ENCODE results near the gene GABARAPL1. TPM values are rescaled to one million over a fixed set of nuclear protein-coding genes. Genes with fewer than 3 reads are reported as not detected.
"Not testable (repeated sequence)": the region's sequence is repeated elsewhere in the genome, so short reads cannot be mapped to it uniquely, and the experiment has no call there.

Gene GABARAPL1
- total RNA-seq, 4 donors from 2014 or later = 115 to 216 (median 148) TPM

DNA sequence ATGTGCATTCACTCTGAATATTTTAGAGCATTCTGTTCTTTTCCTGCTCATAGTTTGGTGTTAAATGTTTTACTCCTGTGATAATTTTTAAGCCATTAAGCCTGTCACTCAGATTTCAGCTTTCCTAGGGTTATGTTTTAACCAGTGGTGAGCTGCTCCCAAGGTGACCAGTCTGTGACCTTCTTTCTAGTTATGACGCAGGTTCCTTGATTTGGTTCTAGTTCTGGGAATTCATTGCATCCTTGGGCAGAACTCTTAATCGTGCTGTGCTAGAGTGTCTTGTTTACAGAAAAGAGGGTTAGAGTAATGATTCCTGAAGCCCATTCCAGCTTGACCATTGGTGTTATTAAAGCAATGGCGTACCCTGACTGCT, 2.2 kb downstream of the GABARAPL1 start:
- 75 to 80% methylated on average over 3 of the region's 3 CpGs for WGBS, 2 donors
- Histone ChIP-seq H3K27me3 (no peaks in the 10 kb centered on the region), H3K36me3 (peaks cover 17 to 19% of the 10 kb centered on the region in 2 donors), H3K9me3 (no peaks in the 10 kb centered on the region), H3K4me1 (peaks cover 13 to 14% of the 10 kb centered on the region in 2 donors), H3K4me3 (replicated peaks in 1 of 3) (peak overlapping the region in 1 of 3 donors; percentile 60), H3K27ac (peak overlapping the region in 2 of 3 donors; percentile 99 to 100)
- intact Hi-C loops (cut with DNase I) = no loop called here
- TF ChIP-seq POLR2A (IDR thresholded peaks at IDR 0.05) = no peak
- TF ChIP-seq, protein P1, sequence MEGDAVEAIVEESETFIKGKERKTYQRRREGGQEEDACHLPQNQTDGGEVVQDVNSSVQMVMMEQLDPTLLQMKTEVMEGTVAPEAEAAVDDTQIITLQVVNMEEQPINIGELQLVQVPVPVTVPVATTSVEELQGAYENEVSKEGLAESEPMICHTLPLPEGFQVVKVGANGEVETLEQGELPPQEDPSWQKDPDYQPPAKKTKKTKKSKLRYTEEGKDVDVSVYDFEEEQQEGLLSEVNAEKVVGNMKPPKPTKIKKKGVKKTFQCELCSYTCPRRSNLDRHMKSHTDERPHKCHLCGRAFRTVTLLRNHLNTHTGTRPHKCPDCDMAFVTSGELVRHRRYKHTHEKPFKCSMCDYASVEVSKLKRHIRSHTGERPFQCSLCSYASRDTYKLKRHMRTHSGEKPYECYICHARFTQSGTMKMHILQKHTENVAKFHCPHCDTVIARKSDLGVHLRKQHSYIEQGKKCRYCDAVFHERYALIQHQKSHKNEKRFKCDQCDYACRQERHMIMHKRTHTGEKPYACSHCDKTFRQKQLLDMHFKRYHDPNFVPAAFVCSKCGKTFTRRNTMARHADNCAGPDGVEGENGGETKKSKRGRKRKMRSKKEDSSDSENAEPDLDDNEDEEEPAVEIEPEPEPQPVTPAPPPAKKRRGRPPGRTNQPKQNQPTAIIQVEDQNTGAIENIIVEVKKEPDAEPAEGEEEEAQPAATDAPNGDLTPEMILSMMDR (IDR thresholded peaks at IDR 0.05) = no peak
- DNase-seq = no peak

DNA sequence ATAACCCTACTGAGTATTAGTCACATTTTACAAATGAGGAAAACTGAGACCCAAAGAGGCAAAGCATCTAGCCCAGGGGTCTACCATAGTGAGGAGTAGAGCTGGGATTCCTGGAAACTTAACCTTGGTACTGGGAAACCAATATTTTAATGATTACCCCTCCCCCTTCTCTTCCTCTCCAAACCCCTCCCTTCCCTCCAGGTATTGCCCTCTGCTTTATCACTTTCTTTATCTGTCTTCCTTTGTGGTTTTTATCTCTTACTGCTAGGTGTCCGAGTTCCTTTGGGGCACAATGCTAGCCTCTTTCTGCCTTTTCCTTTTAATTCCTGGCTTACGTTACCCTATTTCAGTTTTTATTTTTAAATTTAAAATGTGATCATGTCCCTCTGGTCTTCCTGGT, 2.8 kb downstream of the GABARAPL1 start:
- intact Hi-C loops (cut with DNase I) = no loop called here
- H3K9me3 ChIP-seq = no peaks in the 10 kb centered on the region
- no peaks in the 10 kb centered on the region for H3K27me3 ChIP-seq
- H3K36me3 ChIP-seq = peaks cover 22 to 25% of the 10 kb centered on the region in 2 donors
- H3K27ac ChIP-seq = peak overlapping the region in 2 of 3 donors; percentile 24 to 100
- WGBS, 2 donors = 78 to 81% methylated on average over 2 of the region's 2 CpGs
- H3K4me3 ChIP-seq (replicated peaks in 1 of 3) = peak overlapping the region in 1 of 3 donors; percentile 60
- no peak for TF ChIP-seq POLR2A (IDR thresholded peaks at IDR 0.05)
- TF ChIP-seq, protein P1 (IDR thresholded peaks at IDR 0.05) = no peak
- DNase-seq = no peak
- peaks cover 14 to 17% of the 10 kb centered on the region in 2 donors for H3K4me1 ChIP-seq

DNA sequence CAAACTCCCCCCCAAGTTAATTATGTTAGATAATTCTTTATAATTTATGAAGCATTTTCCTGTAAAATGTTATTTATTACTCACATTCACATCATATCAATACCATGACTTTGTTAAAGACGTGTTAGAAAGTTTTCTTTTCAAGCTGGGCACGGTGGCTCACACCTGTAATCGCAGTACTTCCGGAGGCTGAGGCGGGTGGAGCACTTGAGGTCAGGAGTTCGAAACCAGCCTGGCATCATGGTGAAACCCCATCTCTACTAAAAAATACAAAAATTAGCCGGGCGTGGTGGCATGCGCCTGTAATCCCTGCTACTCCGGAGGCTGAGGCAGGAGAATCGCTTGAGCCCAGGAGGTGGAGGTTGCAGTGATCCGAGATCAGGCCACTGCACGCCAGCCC, 3.3 kb downstream of the GABARAPL1 start:
- not testable (repeated sequence) for H3K27ac ChIP-seq

DNA sequence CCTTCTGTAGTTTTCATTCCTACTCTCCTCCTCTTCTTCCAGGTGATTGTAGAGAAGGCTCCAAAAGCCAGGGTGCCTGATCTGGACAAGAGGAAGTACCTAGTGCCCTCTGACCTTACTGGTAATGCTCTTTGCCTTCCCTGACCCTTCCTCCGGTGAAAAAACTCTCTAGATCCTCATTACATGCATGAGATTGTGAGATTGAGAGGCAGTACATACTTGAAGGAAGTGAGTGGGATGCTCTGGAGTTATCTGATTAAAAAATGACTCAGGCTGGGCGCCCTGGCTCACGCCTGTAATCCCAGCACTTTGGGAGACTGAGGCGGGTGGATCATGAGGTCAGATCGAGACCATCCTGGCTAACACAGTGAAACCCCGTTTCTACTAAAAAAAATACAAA, 5.3 kb downstream of the GABARAPL1 start:
- no peak for DNase-seq
- H3K4me3 ChIP-seq (replicated peaks in 1 of 3) = no peak overlapping the region
- peaks cover 48 to 51% of the 10 kb centered on the region in 2 donors for H3K36me3 ChIP-seq
- no peak overlapping the region for H3K27ac ChIP-seq
- no peaks in the 10 kb centered on the region for H3K9me3 ChIP-seq
- 90 to 93% methylated on average over 6 of the region's 6 CpGs for WGBS, 2 donors
- peaks cover 14% of the 10 kb centered on the region in 2 donors for H3K4me1 ChIP-seq
- intact Hi-C loops (cut with DNase I) = no loop called here
- TF ChIP-seq, protein P1 (IDR thresholded peaks at IDR 0.05) = no peak
- TF ChIP-seq POLR2A (IDR thresholded peaks at IDR 0.05) = no peak
- H3K27me3 ChIP-seq = no peaks in the 10 kb centered on the region

More for the DNA sequence above, 3.3 kb downstream of the GABARAPL1 start:
- H3K27me3 ChIP-seq; DNase-seq; H3K9me3 ChIP-seq; H3K4me3 ChIP-seq (replicated peaks in 1 of 3); intact Hi-C loops (cut with DNase I): not testable (repeated sequence)
- Histone ChIP-seq H3K36me3 (peaks cover 27 to 30% of the 10 kb centered on the region in 2 donors), H3K4me1 (peaks cover 14 to 17% of the 10 kb centered on the region in 2 donors)
- WGBS, 2 donors = 92% methylated on average over 13 of the region's 13 CpGs

DNA sequence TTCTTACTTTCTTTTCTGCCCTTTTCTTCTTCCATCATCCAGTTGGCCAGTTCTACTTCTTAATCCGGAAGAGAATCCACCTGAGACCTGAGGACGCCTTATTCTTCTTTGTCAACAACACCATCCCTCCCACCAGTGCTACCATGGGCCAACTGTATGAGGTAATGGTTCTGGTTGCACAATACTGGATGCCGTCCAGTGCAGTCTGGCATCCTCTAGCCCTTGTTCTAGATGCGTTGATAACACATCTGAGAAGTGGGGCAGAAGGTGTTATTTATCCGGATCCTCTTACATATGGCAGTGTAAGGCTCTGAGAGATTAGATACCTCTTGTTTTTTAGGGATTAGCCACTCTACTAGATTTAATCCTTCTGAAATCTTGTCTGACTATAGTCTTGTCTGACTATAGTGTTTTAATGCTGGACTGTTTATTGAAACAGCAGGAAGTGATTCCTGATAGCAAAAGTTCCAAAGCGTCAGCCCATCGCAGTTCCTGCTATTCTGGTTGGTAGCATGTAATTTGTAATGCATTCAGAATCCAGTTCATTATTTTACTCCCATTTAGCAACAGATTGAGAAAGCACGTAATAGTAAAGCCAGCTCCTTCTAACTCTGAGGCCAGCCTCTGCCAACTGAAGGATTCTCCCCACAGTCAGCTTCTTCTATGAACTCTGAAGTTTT, 7.9 kb downstream of the GABARAPL1 start:
- Histone ChIP-seq H3K9me3 (no peaks in the 10 kb centered on the region), H3K4me1 (peaks cover under 1 to 4% of the 10 kb centered on the region in 2 donors), H3K27me3 (no peaks in the 10 kb centered on the region), H3K27ac (peak overlapping the region in 2 of 3 donors; percentile 62 to 69), H3K36me3 (peaks cover 56 to 60% of the 10 kb centered on the region in 2 donors), H3K4me3 (replicated peaks in 1 of 3) (no peak overlapping the region)
- intact Hi-C loops (cut with DNase I) = no loop called here
- TF ChIP-seq, protein P1 (IDR thresholded peaks at IDR 0.05) = no peak
- no peak for TF ChIP-seq POLR2A (IDR thresholded peaks at IDR 0.05)
- DNase-seq = peak; percentile 30 to 43
- WGBS, 2 donors = 61 to 72% methylated on average over 8 of the region's 8 CpGs

Data from thyroid gland (tissue), 4 donors.